GM23338 (cell line): ENCODE measurements around the gene NTRK3. TPM values are rescaled to one million over a fixed set of nuclear protein-coding genes. Genes with fewer than 3 reads are reported as not detected.

Source experiments
- ATAC-seq: fragments of 200-7000 bp; cut with Tn5 transposase; 3 replicates; pipeline ENCODE4 v1.9.1; 2020
- DNase-seq: peaks from one replicate; pipeline ENCODE4 v3.0.0-alpha.2; 2015; ENCODE audit warnings: low spot score
- H2AFZ ChIP-seq: fragments of 200-600 bp; sonication (generic); 2 replicates; pipeline ENCODE4 v1.8.0; 2016; ENCODE audit warnings: antibody characterized with exemption, mild to moderate bottlenecking, moderate library complexity
- H3F3A ChIP-seq: fragments of 200-600 bp; sonication (generic); replicated peaks from 2 replicates; pipeline ENCODE4 v1.8.0; 2017; ENCODE audit warnings: antibody characterized with exemption, mixed run types, low read depth
- H3K27ac ChIP-seq: fragments of 200-600 bp; sonication (generic); 2 replicates; pipeline ENCODE4 v1.6.1; 2016; ENCODE audit warnings: low read depth
- H3K27me3 ChIP-seq: fragments of 200-600 bp; sonication (generic); 2 replicates; pipeline ENCODE4 v1.8.0; 2016; ENCODE audit warnings: mild to moderate bottlenecking, mixed run types, moderate library complexity; ENCODE audit not compliant: insufficient read depth
- H3K36me3 ChIP-seq: fragments of 200-600 bp; sonication (generic); 2 replicates; pipeline ENCODE4 v1.8.0; 2016; ENCODE audit warnings: mild to moderate bottlenecking; ENCODE audit not compliant: insufficient read depth
- H3K4me1 ChIP-seq: fragments of 200-600 bp; sonication (generic); 2 replicates; pipeline ENCODE4 v1.8.0; 2016; ENCODE audit warnings: mild to moderate bottlenecking, moderate library complexity; ENCODE audit not compliant: insufficient read depth
- H3K4me2 ChIP-seq: fragments of 200-600 bp; sonication (generic); 2 replicates; pipeline ENCODE4 v1.7.1; 2017; ENCODE audit warnings: mixed run types
- H3K4me3 ChIP-seq: fragments of 200-600 bp; sonication (generic); 2 replicates; pipeline ENCODE4 v1.6.1; 2016; ENCODE audit warnings: mixed run types
- H3K79me2 ChIP-seq: fragments of 200-600 bp; sonication (generic); replicated peaks from 2 replicates; pipeline ENCODE4 v1.8.0; 2017; ENCODE audit warnings: mild to moderate bottlenecking; ENCODE audit not compliant: insufficient read depth
- H3K9me2 ChIP-seq: fragments of 200-600 bp; sonication (generic); 2 replicates; pipeline ENCODE4 v1.8.0; 2017; ENCODE audit not compliant: insufficient read depth
- H4K20me1 ChIP-seq: fragments of 200-600 bp; sonication (generic); replicated peaks from 2 replicates; pipeline ENCODE4 v1.8.0; 2017; ENCODE audit warnings: mild to moderate bottlenecking; ENCODE audit not compliant: insufficient read depth
- H3K27ac Mint-ChIP-seq: 2 replicates; pipeline ENCODE4 v1.8.0; 2020; ENCODE audit warnings: inconsistent platforms, mild to moderate bottlenecking, moderate library complexity, mixed read lengths
- H3K27me3 Mint-ChIP-seq: 3 replicates; pipeline ENCODE4 v1.8.0; 2022; ENCODE audit warnings: low read depth, mild to moderate bottlenecking, moderate library complexity, mixed read lengths, inconsistent platforms; ENCODE audit not compliant: insufficient read depth, poor library complexity
- H3K36me3 Mint-ChIP-seq: 3 replicates; pipeline ENCODE4 v1.8.0; 2021; ENCODE audit warnings: low read depth, mild to moderate bottlenecking, inconsistent platforms, moderate library complexity, mixed read lengths
- H3K4me1 Mint-ChIP-seq: 3 replicates; pipeline ENCODE4 v1.8.0; 2020; ENCODE audit warnings: mild to moderate bottlenecking, inconsistent platforms, mixed read lengths
- H3K4me3 Mint-ChIP-seq: 3 replicates; pipeline ENCODE4 v1.8.0; 2021; ENCODE audit warnings: moderate library complexity, mild to moderate bottlenecking, inconsistent platforms, mixed read lengths
- H3K9me3 Mint-ChIP-seq: 3 replicates; pipeline ENCODE4 v1.8.0; 2020; ENCODE audit warnings: moderate library complexity, mild to moderate bottlenecking, inconsistent platforms, mixed read lengths
- CREB1 ChIP-seq: fragments of 250-450 bp; sonication (Bioruptor Pico); IDR thresholded peaks from 2 replicates; pipeline ENCODE4 v1.5.0; 2020; ENCODE audit warnings: low read depth, mild to moderate bottlenecking, moderate library complexity
- CTCF ChIP-seq, 2 experiments: fragments of 200-600 bp in 1 of 2; sonication (generic) in 1 of 2; conservative IDR thresholded peaks; 2 replicates each; pipeline versions ENCODE4 v1.5.1 to v1.6.1; 2016 to 2017; ENCODE audit warnings: antibody characterized with exemption in 2 of 2, low read depth in 2 of 2, mild to moderate bottlenecking in 2 of 2, moderate library complexity in 1 of 2
- ETS1 ChIP-seq: IDR thresholded peaks from 2 replicates; pipeline ENCODE4 v1.6.1; 2016; ENCODE audit warnings: antibody characterized with exemption
- EZH2 ChIP-seq: fragments of 200-600 bp; sonication (generic); IDR thresholded peaks from one replicate; pipeline ENCODE4 v1.8.0; 2017; ENCODE audit warnings: antibody characterized with exemption, mild to moderate bottlenecking, low read depth; ENCODE audit not compliant: unreplicated experiment
- EZH2phosphoT487 ChIP-seq: fragments of 200-600 bp; sonication (generic); IDR thresholded peaks from one replicate; pipeline ENCODE4 v1.8.1; 2018; ENCODE audit warnings: antibody characterized with exemption; ENCODE audit not compliant: unreplicated experiment
- JUNB ChIP-seq: IDR thresholded peaks from one replicate; pipeline ENCODE4 v1.6.1; 2016; ENCODE audit warnings: antibody characterized with exemption; ENCODE audit not compliant: unreplicated experiment
- NANOG ChIP-seq: IDR thresholded peaks from 2 replicates; pipeline ENCODE4 v1.6.1; 2016; ENCODE audit warnings: antibody characterized with exemption, borderline replicate concordance
- POLR2AphosphoS5 ChIP-seq: IDR thresholded peaks from 2 replicates; pipeline ENCODE4 v1.6.1; 2016; ENCODE audit warnings: antibody characterized with exemption, low read depth
- REST ChIP-seq: IDR thresholded peaks from one replicate; pipeline ENCODE4 v1.6.1; 2018; ENCODE audit warnings: antibody characterized with exemption; ENCODE audit not compliant: unreplicated experiment
- STAT1 ChIP-seq: IDR thresholded peaks from one replicate; pipeline ENCODE4 v1.6.1; 2016; ENCODE audit warnings: antibody characterized with exemption; ENCODE audit not compliant: unreplicated experiment
- ZNF114 ChIP-seq: fragments of 250-450 bp; sonication (Bioruptor Pico); IDR thresholded peaks from 2 replicates; pipeline ENCODE4 v1.5.0; 2020; ENCODE audit warnings: mild to moderate bottlenecking, moderate library complexity
- ZNF331 ChIP-seq: fragments of 250-450 bp; sonication (Bioruptor Pico); IDR thresholded peaks from 2 replicates; pipeline ENCODE4 v1.5.0; 2020; ENCODE audit warnings: low read depth, mild to moderate bottlenecking, moderate library complexity
- polyA plus RNA-seq: library from polyadenylated mRNA; unstranded; fragments of >200 nt; fragmentation: Nextera tagmentation; extraction: Ambion mirVana; gene quantifications from 2 replicates; pipeline ENCODE4 v1.2.1, GENCODE V29; 2016
- total RNA-seq: library from RNA; depleted of rRNA; stranded (reverse); fragments of >200 nt; shearing (Covaris generic); gene quantifications from 2 replicates; pipeline ENCODE4 v1.2.3, GENCODE V29; 2014

The NTRK3 gene
- total and polyA plus RNA-seq, 2 experiments from 2014 or later = 3.1 to 5.3 TPM

GRCh38 chr15:88098361-88098760, 158.2 kb downstream of the NTRK3 start (continued):
- TF ChIP-seq EZH2 (no peak), POLR2AphosphoS5 (no peak), CTCF (conservative IDR thresholded peaks at IDR 0.05; ENCODE audit: low read depth in 2 of 2) (no peak), STAT1 (no peak), JUNB (no peak)

- H3K79me2 ChIP-seq = no peaks in the 10 kb centered on the region
- no peak for DNase-seq
- H3K4me1 ChIP-seq = no peaks in the 10 kb centered on the region
- Mint-ChIP-seq H3K27ac (no peak overlapping the region), H3K9me3 (peaks cover 4% of the 10 kb centered on the region; the same call in 2 of the 3 replicates), H3K27me3 (peaks cover 2% of the 10 kb centered on the region), H3K4me1 (peaks cover 13% of the 10 kb centered on the region), H3K4me3 (no peak overlapping the region), H3K36me3 (no peaks in the 10 kb centered on the region; the same call in 2 of the 3 replicates)
- no peak for ATAC-seq
- no peak overlapping the region for H3K27ac ChIP-seq
- H3K4me2 ChIP-seq = no peak overlapping the region
- no peaks in the 10 kb centered on the region for H3K36me3 ChIP-seq
- no peaks in the 10 kb centered on the region for H3K9me2 ChIP-seq
- no peak overlapping the region for H3K4me3 ChIP-seq
- no peaks in the 10 kb centered on the region for H3F3A ChIP-seq
- no peaks in the 10 kb centered on the region for H4K20me1 ChIP-seq
- H3K27me3 ChIP-seq = no peaks in the 10 kb centered on the region
- no peak overlapping the region for H2AFZ ChIP-seq
- TF ChIP-seq POLR2AphosphoS5 = no peak
- TF ChIP-seq CTCF (conservative IDR thresholded peaks at IDR 0.05; ENCODE audit: low read depth in 2 of 2) = no peak
- TF ChIP-seq CREB1 (CRISPR knock-in tag) = no peak
- no peak for TF ChIP-seq EZH2
- TF ChIP-seq EZH2phosphoT487 = no peak
- TF ChIP-seq NANOG = no peak
- no peak for TF ChIP-seq ETS1
- no peak for TF ChIP-seq REST
- no peak for TF ChIP-seq JUNB
- no peak for TF ChIP-seq ZNF114 (CRISPR knock-in tag)
- TF ChIP-seq ZNF331 (CRISPR knock-in tag) = no peak
These were observed 165.0 kb downstream of the NTRK3 start for GRCh38 chr15:88091444-88092016.
